Neural progenitor cell (in vitro differentiated cells): ENCODE measurements around the gene ANXA6.

ENCODE experiments used
- EZH2 ChIP-seq: fragments of 200-600 bp; sonication (generic); IDR thresholded peaks from 2 replicates; pipeline ENCODE4 v1.6.1; 2017; ENCODE audit warnings: antibody characterized with exemption, mild to moderate bottlenecking, moderate library complexity
- TF ChIP-seq, protein P1 (sequence below): fragments of 200-600 bp; sonication (generic); IDR thresholded peaks from 2 replicates; pipeline ENCODE4 v1.5.1; 2017; ENCODE audit warnings: antibody characterized with exemption, mild to moderate bottlenecking

DNA sequence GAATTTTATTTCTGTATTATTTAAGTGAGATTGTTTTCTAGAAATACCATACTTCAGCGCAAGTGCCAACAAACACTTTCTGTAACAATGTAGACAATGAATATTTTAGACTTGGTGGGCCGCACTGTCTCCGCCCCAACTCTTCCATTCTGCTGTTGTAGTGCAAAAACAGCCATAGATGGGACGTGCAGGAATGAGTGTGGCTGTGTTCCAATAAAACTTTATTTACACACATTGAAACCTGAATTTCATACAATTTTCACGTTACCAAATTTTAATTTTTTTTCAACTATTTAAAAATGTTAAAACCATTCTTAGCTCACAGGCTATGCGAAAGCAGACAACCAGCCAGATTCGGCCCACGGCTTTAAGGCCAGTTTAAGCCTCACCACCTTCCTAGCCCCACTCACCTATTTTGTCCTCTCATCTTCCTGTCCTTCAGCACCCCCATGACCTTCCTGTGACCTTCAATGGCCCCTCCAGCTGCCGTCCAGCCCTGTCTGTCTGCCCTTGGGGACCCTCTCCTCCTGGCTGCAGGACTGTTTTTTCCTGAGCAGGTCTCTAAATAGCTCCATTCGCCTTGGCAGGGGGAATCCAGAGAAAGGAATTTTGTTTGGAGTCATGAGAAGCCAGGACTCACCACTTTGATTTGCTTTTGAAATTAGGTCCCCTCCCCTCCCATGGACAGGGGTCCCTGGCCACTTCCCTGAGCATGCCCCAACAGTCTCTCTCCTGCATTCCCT lies 11.2 kb upstream of the ANXA6 start:
- TF ChIP-seq, protein P1, sequence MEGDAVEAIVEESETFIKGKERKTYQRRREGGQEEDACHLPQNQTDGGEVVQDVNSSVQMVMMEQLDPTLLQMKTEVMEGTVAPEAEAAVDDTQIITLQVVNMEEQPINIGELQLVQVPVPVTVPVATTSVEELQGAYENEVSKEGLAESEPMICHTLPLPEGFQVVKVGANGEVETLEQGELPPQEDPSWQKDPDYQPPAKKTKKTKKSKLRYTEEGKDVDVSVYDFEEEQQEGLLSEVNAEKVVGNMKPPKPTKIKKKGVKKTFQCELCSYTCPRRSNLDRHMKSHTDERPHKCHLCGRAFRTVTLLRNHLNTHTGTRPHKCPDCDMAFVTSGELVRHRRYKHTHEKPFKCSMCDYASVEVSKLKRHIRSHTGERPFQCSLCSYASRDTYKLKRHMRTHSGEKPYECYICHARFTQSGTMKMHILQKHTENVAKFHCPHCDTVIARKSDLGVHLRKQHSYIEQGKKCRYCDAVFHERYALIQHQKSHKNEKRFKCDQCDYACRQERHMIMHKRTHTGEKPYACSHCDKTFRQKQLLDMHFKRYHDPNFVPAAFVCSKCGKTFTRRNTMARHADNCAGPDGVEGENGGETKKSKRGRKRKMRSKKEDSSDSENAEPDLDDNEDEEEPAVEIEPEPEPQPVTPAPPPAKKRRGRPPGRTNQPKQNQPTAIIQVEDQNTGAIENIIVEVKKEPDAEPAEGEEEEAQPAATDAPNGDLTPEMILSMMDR: no peak
- TF ChIP-seq EZH2: no peak
